ENCODE measurements around the gene SPRED2.

SPRED2 gene

GRCh38 chr2:65358678-65359400 lies 73.6 kb downstream of the SPRED2 start:
- H3K79me1 ChIP-seq (ENCODE audit: low read depth, low read length): no peaks in the 10 kb centered on the region
- peaks cover 5 to 21% of the 10 kb centered on the region in 2 donors for H3K4me1 ChIP-seq (ENCODE audit: control insufficient read depth in 2 of 2, insufficient read depth in 1 of 2, low read depth in 1 of 2, low read length in 2 of 2)
- no peak for DNase-seq (ENCODE audit: low spot score)
- H2AFZ ChIP-seq (ENCODE audit: low read length): no peak overlapping the region
- H2BK120ac ChIP-seq (ENCODE audit: low read depth, low read length): no peak overlapping the region
- no peaks in the 10 kb centered on the region for H3K36me3 ChIP-seq (replicated peaks in 1 of 2; ENCODE audit: control insufficient read depth in 2 of 2, insufficient read depth in 2 of 2, low read length in 2 of 2)
- no peak overlapping the region for H2BK15ac ChIP-seq (ENCODE audit: low read length)
- no CpG with 5 or more reads among the region's 7 CpGs for WGBS, 2 donors (ENCODE audit: extremely low coverage in 2 of 2, insufficient read length in 2 of 2, insufficient replicate concordance in 1 of 2)
- H3K9me3 ChIP-seq (replicated peaks in 1 of 2; ENCODE audit: control insufficient read depth in 2 of 2, insufficient read depth in 1 of 2, low read depth in 1 of 2, low read length in 2 of 2): no peaks in the 10 kb centered on the region
- H3K4ac ChIP-seq (ENCODE audit: low read length): no peak overlapping the region
- no peak overlapping the region for H3K18ac ChIP-seq (ENCODE audit: low read length)
- no peak overlapping the region for H3K27ac ChIP-seq (replicated peaks; ENCODE audit: low read length)
- no peak overlapping the region for H4K91ac ChIP-seq (ENCODE audit: low read depth, low read length, poor library complexity)
- H2BK12ac ChIP-seq (ENCODE audit: low read length): no peak overlapping the region
- H3K23ac ChIP-seq (ENCODE audit: low read depth, low read length, poor library complexity): no peak overlapping the region
- H3K27me3 ChIP-seq (ENCODE audit: control insufficient read depth in 3 of 3, insufficient read depth in 3 of 3, low read depth in 1 of 3, low read length in 3 of 3): no peaks in the 10 kb centered on the region
- H3K14ac ChIP-seq (ENCODE audit: low read length): no peak overlapping the region
- no peak overlapping the region for H4K8ac ChIP-seq (ENCODE audit: low read depth, low read length)
- H2BK5ac ChIP-seq (ENCODE audit: low read length): no peak overlapping the region
- H3K4me3 ChIP-seq (ENCODE audit: low read length in 2 of 2): no peak overlapping the region
- no peak overlapping the region for H2AK5ac ChIP-seq (ENCODE audit: low read depth, low read length)
- no peak overlapping the region for H3K9ac ChIP-seq (ENCODE audit: low read depth, low read length, poor library complexity)
- H3K4me2 ChIP-seq (ENCODE audit: insufficient read depth, low read length, poor library complexity, severe bottlenecking): no peak overlapping the region

GRCh38 chr2:65357959-65358294 lies 74.5 kb downstream of the SPRED2 start:
- Histone ChIP-seq H3K27me3 (ENCODE audit: control insufficient read depth in 3 of 3, insufficient read depth in 3 of 3, low read depth in 1 of 3, low read length in 3 of 3) (no peaks in the 10 kb centered on the region), H3K9ac (ENCODE audit: low read depth, low read length, poor library complexity) (no peak overlapping the region), H2BK120ac (ENCODE audit: low read depth, low read length) (no peak overlapping the region), H3K4ac (ENCODE audit: low read length) (no peak overlapping the region), H4K8ac (ENCODE audit: low read depth, low read length) (no peak overlapping the region), H3K4me2 (ENCODE audit: insufficient read depth, low read length, poor library complexity, severe bottlenecking) (no peak overlapping the region), H2AK5ac (ENCODE audit: low read depth, low read length) (no peak overlapping the region), H3K4me1 (ENCODE audit: control insufficient read depth in 2 of 2, insufficient read depth in 1 of 2, low read depth in 1 of 2, low read length in 2 of 2) (peaks cover 7 to 21% of the 10 kb centered on the region in 2 donors), H3K14ac (ENCODE audit: low read length) (no peak overlapping the region), H2BK5ac (ENCODE audit: low read length) (no peak overlapping the region), H4K91ac (ENCODE audit: low read depth, low read length, poor library complexity) (no peak overlapping the region), H3K36me3 (replicated peaks in 1 of 2; ENCODE audit: control insufficient read depth in 2 of 2, insufficient read depth in 2 of 2, low read length in 2 of 2) (no peaks in the 10 kb centered on the region), H3K9me3 (replicated peaks in 1 of 2; ENCODE audit: control insufficient read depth in 2 of 2, insufficient read depth in 1 of 2, low read depth in 1 of 2, low read length in 2 of 2) (no peaks in the 10 kb centered on the region), H3K79me1 (ENCODE audit: low read depth, low read length) (no peaks in the 10 kb centered on the region), H3K4me3 (ENCODE audit: low read length in 2 of 2) (no peak overlapping the region), H3K27ac (replicated peaks; ENCODE audit: low read length) (no peak overlapping the region), H2BK12ac (ENCODE audit: low read length) (no peak overlapping the region), H3K18ac (ENCODE audit: low read length) (no peak overlapping the region), H2AFZ (ENCODE audit: low read length) (no peak overlapping the region), H2BK15ac (ENCODE audit: low read length) (no peak overlapping the region), H3K23ac (ENCODE audit: low read depth, low read length, poor library complexity) (no peak overlapping the region)
- DNase-seq (ENCODE audit: low spot score): no peak

GRCh38 chr2:65357095-65357958 lies 75.1 kb downstream of the SPRED2 start:
- no peak overlapping the region for H3K4me2 ChIP-seq (ENCODE audit: insufficient read depth, low read length, poor library complexity, severe bottlenecking)

GRCh38 chr2:65355186-65355831 lies 77.1 kb downstream of the SPRED2 start:
- Histone ChIP-seq H2BK12ac (ENCODE audit: low read length) (no peak overlapping the region), H3K9ac (ENCODE audit: low read depth, low read length, poor library complexity) (no peak overlapping the region), H3K79me1 (ENCODE audit: low read depth, low read length) (no peaks in the 10 kb centered on the region), H3K36me3 (replicated peaks in 1 of 2; ENCODE audit: control insufficient read depth in 2 of 2, insufficient read depth in 2 of 2, low read length in 2 of 2) (no peaks in the 10 kb centered on the region), H3K4me1 (ENCODE audit: control insufficient read depth in 2 of 2, insufficient read depth in 1 of 2, low read depth in 1 of 2, low read length in 2 of 2) (peaks cover 14 to 18% of the 10 kb centered on the region in 2 donors), H3K27ac (replicated peaks; ENCODE audit: low read length) (no peak overlapping the region), H2BK15ac (ENCODE audit: low read length) (no peak overlapping the region), H3K4ac (ENCODE audit: low read length) (no peak overlapping the region), H3K9me3 (replicated peaks in 1 of 2; ENCODE audit: control insufficient read depth in 2 of 2, insufficient read depth in 1 of 2, low read depth in 1 of 2, low read length in 2 of 2) (no peaks in the 10 kb centered on the region), H3K27me3 (ENCODE audit: control insufficient read depth in 3 of 3, insufficient read depth in 3 of 3, low read depth in 1 of 3, low read length in 3 of 3) (no peaks in the 10 kb centered on the region), H2AK5ac (ENCODE audit: low read depth, low read length) (no peak overlapping the region), H4K91ac (ENCODE audit: low read depth, low read length, poor library complexity) (no peak overlapping the region), H2BK5ac (ENCODE audit: low read length) (no peak overlapping the region), H2BK120ac (ENCODE audit: low read depth, low read length) (no peak overlapping the region), H3K4me3 (ENCODE audit: low read length in 2 of 2) (no peak overlapping the region), H3K18ac (ENCODE audit: low read length) (no peak overlapping the region), H2AFZ (ENCODE audit: low read length) (no peak overlapping the region), H4K8ac (ENCODE audit: low read depth, low read length) (no peak overlapping the region), H3K4me2 (ENCODE audit: insufficient read depth, low read length, poor library complexity, severe bottlenecking) (no peak overlapping the region), H3K23ac (ENCODE audit: low read depth, low read length, poor library complexity) (no peak overlapping the region), H3K14ac (ENCODE audit: low read length) (no peak overlapping the region)
- DNase-seq (ENCODE audit: low spot score): no peak
- WGBS, 2 donors (ENCODE audit: extremely low coverage in 2 of 2, insufficient read length in 2 of 2, insufficient replicate concordance in 1 of 2): no CpG with 5 or more reads among the region's 9 CpGs

More at GRCh38 chr2:65357095-65357958, 75.1 kb downstream of the SPRED2 start:
- no peak overlapping the region for H3K23ac ChIP-seq (ENCODE audit: low read depth, low read length, poor library complexity)
- H2BK12ac ChIP-seq (ENCODE audit: low read length): no peak overlapping the region
- H3K27me3 ChIP-seq (ENCODE audit: control insufficient read depth in 3 of 3, insufficient read depth in 3 of 3, low read depth in 1 of 3, low read length in 3 of 3): no peaks in the 10 kb centered on the region
- no peak overlapping the region for H2AFZ ChIP-seq (ENCODE audit: low read length)
- H2BK15ac ChIP-seq (ENCODE audit: low read length): no peak overlapping the region
- no peaks in the 10 kb centered on the region for H3K9me3 ChIP-seq (replicated peaks in 1 of 2; ENCODE audit: control insufficient read depth in 2 of 2, insufficient read depth in 1 of 2, low read depth in 1 of 2, low read length in 2 of 2)
- H3K4me1 ChIP-seq (ENCODE audit: control insufficient read depth in 2 of 2, insufficient read depth in 1 of 2, low read depth in 1 of 2, low read length in 2 of 2): peaks cover 8 to 21% of the 10 kb centered on the region in 2 donors
- H2BK5ac ChIP-seq (ENCODE audit: low read length): no peak overlapping the region
- no peak overlapping the region for H2BK120ac ChIP-seq (ENCODE audit: low read depth, low read length)
- H3K18ac ChIP-seq (ENCODE audit: low read length): no peak overlapping the region
- no peak overlapping the region for H3K4me3 ChIP-seq (ENCODE audit: low read length in 2 of 2)
- H3K14ac ChIP-seq (ENCODE audit: low read length): no peak overlapping the region
- no peak for DNase-seq (ENCODE audit: low spot score)
- no peak overlapping the region for H2AK5ac ChIP-seq (ENCODE audit: low read depth, low read length)
- no peak overlapping the region for H3K9ac ChIP-seq (ENCODE audit: low read depth, low read length, poor library complexity)
- no peaks in the 10 kb centered on the region for H3K36me3 ChIP-seq (replicated peaks in 1 of 2; ENCODE audit: control insufficient read depth in 2 of 2, insufficient read depth in 2 of 2, low read length in 2 of 2)
- no CpG with 5 or more reads among the region's 9 CpGs for WGBS, 2 donors (ENCODE audit: extremely low coverage in 2 of 2, insufficient read length in 2 of 2, insufficient replicate concordance in 1 of 2)
- H3K79me1 ChIP-seq (ENCODE audit: low read depth, low read length): no peaks in the 10 kb centered on the region
- no peak overlapping the region for H3K4ac ChIP-seq (ENCODE audit: low read length)
- no peak overlapping the region for H3K27ac ChIP-seq (replicated peaks; ENCODE audit: low read length)
- H4K91ac ChIP-seq (ENCODE audit: low read depth, low read length, poor library complexity): no peak overlapping the region
- no peak overlapping the region for H4K8ac ChIP-seq (ENCODE audit: low read depth, low read length)

Measured in neuronal stem cell (in vitro differentiated cells).